Glomerular endothelial cell (primary cell): Measurements from ENCODE around the gene ABI1. TPM values are rescaled to one million over a fixed set of nuclear protein-coding genes. Genes with fewer than 3 reads are reported as not detected.
"Not testable (repeated sequence)": the region's sequence is repeated elsewhere in the genome, so short reads cannot be mapped to it uniquely, and the experiment has no call there.

ENCODE experiments used
- DNase-seq: peaks from one replicate; pipeline ENCODE4 v3.0.0-alpha.2; 2011; ENCODE audit warnings: low read depth, low spot score; ENCODE audit errors: extremely low read depth
- total RNA-seq: library from RNA; depleted of rRNA; stranded (reverse); fragments of >200 nt; gene quantifications from 2 replicates; pipeline ENCODE4 v1.2.3, GENCODE V29; 2015

Gene ABI1
- 50.5 and 59.9 TPM in 2 replicates for total RNA-seq

DNA sequence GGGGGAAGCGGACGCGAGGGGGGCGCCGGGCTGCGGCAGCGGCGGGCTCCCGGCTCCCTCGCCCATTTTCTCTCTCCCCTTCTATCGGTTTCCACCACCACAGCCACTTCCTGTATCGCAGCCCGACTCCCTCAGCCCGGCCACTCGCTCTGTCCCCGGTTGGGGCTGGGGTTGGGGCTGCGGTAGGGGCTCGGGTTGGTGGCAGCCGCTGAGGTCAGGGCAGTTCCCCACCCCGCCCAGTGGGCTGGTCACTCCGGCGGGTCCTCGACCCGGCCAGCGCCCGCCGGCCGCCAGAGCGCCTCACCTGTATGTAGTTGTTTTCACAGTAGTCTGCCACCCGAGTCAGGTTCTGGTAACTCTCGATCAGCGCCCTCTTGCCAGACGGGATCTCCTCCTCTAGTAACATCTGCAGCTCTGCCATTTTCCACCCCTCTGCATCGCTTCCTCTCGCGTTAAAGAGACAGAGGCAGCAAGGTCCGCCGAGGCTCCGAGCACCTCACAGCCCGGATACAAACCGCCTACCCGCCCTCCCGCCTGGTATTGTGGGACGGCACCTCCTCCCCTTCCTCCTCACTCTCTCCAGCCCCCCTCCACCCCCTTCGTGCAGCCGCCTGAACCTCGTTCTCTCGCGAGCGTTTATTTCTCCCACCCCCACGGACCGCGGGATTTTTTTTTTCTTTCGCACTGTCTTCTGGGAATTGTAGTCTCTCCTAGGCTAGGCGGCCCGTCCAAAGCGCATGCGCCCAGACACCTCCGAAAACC, at the start of gene ABI1:
ABI1 (minus strand) TSS at position 516 of the 762 bp plus-strand sequence; CDS start at position 421, 95 bp downstream.
- peak; percentile 94 for DNase-seq

DNA sequence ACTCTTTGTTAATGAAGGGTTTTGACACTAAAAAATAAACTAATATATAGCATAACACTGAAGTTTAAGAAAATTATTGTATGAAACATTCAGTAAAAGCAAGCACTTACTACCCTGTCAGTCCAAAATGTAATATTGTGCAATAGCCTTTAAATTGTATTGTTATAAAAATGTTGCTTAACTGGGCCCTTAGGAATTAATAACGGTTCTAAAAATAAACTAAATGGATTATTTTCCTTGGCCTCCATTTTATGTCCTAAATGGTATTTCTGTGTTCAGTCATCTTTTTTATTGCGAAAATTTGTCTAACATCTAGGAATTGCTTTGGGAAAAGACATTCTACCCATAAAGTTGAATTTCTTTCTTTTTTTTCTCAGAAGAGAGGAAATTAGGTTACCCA, 49.0 kb upstream of the ABI1 start:
- DNase-seq = no peak

DNA sequence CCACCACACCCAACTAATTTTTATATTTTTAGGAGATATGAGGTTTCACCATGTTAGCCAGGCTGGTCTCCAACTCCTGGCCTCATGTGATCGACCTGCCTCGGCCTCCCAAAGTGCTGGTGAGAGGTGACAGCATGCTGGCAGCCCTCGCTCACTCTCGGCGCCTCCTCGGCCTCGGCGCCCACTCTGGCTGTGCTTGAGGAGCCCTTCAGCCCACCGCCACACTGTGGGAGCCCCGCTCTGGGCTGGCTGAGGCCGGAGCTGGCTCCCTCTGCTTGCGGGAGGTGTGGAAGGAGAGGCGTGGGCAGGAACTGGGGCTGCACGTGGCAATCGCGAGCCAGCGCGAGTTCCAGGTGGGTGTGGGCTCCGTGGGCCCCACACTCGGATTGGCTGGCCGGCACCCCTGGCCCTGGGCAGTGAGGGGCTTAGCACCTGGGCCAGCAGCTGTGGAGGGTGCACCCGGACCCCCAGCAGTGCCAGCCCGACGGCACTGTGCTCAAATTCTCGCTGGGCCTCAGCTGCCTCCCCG, 44.6 kb upstream of the ABI1 start:
- not testable (repeated sequence) for DNase-seq

DNA sequence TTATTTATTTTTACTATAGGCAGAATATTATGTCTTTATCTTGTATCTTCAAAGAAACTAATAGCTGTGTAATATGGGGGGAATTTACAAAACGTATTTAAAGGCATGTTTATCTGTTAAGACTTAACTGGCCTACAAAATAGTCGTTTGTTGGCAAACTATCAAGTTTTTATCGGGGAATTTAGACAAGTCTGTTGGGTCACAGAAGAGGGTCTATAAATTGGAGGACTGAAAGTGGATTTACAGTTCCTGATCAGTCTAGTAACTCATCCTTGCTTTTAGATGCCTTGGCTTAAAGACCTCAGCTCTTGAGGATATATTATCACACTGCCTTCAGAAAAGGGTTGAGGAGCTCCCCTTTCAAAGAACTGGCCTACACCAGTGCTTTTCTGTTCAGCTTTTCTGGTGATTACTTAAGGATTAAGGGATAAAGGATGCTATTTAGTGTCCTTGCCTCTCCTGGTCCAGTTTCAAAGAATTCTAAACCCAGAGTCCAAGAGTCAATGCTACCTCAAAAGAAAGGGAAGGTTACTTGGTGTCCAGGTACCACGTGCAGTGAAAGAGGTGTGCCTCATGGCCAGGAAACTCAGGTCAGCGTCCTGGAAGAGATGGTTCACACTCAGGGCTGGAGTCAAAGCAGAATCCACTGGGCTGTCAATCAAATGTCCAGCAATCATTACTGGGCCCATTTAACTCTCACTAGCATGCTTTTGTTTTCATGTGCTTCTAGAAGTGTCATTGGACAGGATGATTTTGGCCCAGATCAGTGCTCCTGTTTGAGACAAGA, 42.9 kb upstream of the ABI1 start:
- DNase-seq = no peak

DNA sequence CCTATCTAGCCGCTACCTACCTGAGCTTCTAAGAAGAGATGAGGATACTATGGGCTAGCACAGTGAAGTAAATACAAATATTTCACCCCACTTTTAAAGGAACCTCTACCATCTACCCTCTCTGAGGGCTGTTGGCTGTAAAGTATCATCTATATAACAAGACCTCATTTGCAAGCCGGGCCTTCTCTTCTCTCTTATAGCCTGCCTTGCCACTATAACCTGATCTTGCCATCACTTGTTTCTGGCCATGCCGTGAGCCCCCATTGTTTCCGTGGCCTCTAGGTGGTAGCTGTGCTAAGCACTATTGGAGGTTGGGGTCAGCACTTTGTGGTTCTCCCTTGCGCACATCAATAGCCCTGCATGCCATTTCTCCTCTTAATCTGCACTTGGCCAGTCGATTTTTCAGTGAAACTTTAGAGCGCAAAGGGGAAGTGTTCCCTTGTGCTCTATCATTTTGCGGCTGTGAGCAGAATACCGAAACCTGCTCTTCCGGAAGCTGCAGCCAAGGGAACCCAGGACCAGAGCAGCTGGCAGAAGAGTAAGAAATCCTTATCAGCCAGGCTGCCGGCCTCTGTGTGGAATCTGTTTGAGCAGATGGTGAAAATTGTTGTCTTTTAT, 31.7 kb upstream of the ABI1 start:
- DNase-seq = not testable (repeated sequence)

DNA sequence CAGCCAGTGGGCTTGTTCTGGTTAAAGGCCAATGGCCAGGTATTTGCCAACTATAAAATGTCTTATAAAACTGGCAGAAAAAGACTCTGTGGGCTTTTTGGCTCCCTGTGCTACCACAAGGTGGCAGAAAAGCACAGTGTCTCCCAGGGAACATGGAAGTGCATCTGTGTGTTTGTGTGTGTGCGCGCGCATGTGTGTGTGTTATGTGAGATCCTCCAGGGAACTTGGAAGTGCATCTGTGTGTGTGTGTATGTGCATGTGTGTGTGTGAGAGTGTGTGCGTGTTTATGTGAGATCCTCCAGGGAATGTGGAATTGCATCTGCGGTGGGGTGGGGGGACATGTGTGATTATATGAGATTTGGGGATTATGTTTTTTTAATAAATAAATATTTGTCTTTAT, 30.2 kb upstream of the ABI1 start:
- DNase-seq = peak; percentile 34

DNA sequence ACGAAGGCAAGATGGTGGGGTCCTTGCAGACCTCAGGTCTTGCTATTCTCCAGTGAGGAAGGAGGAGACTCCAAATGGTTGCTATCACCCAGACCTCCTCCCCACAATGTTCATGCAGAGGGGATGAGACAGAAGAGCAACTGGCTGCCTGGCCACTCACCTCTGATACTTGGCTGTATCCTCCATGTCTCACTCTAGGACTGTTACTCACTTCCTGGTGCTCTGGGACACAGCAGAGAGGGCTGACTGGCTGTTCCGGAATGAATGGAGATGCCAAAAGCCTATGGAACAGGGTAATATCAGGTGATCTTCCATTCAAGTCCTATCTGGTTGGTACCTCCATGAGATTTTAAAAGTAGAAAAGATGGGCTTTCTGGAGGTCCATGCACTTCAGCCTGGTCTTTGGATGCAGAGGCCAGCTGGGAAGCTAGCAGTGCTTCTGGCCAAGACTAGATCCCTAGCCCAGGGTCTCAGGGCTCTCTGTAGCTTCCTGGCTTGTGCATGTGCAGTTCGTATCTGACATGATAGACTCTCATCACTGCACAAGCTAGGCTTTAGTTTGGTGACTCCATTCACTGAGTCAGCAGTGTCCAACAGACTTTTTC, 27.0 kb upstream of the ABI1 start:
- DNase-seq = no peak

DNA sequence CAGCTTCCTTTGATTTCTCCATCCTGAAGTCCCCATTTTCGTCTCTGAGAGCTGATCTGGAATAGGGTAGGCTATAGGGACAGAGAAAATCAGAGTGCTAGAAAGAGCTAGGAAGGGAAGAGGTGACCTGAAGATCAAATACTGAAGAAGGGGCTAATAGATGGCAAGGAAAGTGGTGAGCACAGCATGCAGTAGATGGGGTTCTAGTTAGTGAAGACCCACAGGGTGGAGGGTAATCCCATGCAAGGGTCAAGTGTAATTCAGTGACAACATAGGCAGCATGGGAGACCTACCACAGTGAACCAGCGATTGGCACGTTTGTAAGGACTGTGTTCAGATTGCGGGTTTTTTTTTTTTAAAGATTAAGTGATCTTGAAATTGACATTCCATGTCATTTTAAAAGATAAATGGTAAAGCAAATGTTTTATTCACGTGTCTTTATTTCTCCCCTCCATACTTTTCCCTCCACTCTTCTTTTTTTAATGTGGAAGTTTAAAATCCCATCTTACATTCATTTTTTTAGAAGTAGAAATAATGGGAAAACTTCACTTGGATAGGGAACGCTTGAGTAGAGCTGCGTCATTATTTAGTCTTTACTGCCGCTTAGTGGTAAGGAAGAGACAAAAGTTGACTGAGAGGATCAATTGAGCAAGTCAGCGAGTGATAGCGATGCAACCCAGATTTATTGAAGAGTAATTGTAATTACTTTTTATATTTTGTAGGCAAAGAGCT, 21.0 kb upstream of the ABI1 start:
- peak; percentile 45 for DNase-seq

DNA sequence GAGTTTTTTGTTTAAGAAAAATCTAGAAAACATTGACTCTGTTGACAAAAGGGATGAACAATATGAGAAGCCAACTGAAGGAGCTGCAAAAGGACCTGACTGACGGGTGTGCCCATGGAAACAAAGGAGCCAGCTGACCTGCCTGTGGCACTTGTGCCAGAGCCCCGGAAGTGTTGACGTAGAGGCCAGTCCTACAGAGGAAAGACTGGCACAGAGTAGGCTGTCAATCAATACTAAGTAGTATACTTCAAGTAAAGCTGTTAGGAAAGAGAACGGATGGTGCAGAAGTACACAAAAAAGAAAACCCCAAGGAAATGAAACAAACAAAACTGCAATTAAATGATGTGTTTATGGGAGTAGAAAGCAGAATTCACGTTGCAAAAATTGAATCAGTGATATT, 19.0 kb upstream of the ABI1 start:
- DNase-seq = no peak

DNA sequence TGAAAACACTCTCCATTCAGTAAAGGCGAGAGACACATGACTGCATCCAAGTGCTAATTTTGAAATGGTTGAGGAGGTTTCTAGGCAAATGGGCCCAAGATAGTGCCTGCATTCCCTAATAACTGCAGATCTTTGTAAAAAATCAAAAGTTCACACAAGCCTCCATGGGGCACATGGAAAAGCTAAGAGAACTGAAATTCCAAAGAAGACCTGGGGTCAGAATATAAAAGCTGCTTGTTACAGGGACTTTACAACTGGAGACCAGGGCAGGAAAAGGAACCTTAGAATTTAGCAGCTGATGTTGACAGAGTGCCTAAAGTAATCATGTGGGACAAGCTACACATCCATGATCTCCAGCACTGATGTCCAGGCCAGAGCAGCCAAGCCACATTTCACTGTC, 10.0 kb upstream of the ABI1 start:
- DNase-seq = no peak

DNA sequence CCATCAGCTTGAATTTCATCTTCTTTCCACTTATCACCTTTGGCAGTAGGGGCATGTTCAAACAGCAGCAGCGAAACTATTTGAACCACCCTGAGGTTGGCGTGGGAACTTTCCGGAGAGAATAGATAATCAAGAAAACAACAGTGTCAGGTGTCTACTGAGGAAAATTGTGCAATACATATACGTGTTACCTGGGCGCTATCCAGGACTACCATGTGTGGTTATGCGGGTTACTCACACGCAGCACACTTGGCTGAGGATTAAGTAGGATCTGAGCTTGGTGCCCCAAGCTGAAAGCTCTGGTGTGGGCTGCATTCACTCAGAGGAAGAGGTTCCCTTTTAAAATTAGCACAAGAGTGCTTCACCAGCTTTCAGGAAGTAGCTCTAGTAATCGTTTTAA, 8.8 kb upstream of the ABI1 start:
- no peak for DNase-seq

DNA sequence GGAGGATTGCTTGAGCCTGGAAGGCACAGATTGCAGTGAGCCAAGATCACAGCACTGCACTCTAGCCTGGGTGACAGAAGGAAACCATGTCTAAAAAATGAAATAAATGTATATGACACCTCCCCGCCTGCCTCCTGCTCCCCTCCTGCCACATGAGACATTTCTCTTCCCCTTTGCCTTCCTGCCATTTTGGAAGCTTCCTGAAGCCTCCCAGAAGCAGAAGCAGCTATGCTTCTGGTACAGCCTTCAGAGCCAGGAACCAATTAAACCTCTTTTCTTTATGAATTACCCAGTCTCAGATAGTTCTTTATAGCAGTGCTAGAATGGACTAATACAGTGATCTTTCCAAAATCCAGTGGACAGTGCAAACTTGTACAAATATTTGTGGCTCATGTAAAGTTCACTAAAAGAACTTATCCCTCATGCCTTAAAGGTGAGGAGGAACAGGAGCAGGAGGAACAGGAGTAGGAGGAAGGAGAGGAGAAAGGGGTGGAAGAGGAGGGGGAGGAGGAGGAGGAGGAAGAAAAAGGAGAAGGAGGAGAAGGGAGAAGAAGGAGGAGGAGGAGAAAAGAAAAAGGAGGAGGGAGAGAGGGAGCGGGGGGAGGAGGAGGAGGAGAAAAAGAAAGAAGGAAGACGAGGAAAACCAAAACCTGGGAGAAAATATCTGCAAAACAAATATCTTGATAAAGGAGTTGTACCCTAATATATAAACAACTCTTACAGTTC, 2.8 kb upstream of the ABI1 start:
- DNase-seq = no peak

DNA sequence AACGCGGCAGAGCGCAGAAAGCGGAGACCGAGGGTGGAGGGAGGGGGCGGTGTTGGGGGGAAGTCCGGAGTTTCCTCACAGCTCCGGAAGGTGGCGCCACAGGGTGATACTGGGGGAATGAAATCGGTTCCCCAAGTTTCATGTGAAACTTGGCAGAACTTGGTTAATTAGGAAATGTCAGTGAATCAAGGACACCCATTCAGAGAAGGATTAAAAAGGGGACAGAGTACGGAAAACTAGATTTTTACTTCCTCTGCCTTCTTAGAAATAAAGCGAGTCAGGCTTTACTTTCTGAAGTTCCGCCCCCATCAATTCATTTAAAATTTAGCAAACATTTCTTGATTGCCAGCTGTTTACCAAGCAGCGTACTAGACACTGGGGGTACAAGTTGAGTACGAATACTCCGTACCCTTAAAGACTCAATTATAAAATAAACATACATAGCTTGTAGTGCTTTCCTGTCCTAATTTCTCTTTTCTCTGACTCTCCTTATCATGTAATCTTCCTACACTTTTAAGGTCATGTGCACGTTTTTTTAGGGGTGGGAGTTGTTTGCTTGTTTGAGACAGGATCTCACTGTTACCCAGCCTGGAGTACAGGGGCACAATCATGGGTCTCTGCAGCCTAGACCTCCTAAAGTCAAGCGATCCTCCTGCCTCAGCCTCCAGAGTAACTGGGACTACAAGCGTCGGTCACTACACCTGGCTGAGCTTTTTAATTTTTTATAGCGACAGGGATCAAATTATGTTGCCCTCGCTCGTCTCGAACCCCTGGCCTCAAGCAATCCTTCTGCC, 644 bp upstream of the ABI1 start:
- no peak for DNase-seq

DNA sequence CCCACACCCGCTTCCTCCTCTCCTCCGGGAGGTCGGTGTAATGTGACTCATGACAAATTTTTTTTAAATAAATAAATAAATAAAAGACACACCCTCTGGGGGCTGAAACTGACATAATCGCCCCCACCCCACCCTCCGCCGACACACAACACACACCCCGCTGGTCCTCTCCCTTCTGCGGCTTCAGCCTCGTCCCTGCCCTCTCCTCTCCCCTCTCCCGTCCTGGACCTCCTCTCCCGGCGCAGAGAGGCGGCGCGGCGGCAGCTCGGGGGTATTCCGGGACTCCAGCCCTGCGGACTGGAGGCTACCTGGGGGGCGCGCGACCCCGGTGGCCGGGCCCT, 686 bp downstream of the ABI1 start:
- DNase-seq = no peak

DNA sequence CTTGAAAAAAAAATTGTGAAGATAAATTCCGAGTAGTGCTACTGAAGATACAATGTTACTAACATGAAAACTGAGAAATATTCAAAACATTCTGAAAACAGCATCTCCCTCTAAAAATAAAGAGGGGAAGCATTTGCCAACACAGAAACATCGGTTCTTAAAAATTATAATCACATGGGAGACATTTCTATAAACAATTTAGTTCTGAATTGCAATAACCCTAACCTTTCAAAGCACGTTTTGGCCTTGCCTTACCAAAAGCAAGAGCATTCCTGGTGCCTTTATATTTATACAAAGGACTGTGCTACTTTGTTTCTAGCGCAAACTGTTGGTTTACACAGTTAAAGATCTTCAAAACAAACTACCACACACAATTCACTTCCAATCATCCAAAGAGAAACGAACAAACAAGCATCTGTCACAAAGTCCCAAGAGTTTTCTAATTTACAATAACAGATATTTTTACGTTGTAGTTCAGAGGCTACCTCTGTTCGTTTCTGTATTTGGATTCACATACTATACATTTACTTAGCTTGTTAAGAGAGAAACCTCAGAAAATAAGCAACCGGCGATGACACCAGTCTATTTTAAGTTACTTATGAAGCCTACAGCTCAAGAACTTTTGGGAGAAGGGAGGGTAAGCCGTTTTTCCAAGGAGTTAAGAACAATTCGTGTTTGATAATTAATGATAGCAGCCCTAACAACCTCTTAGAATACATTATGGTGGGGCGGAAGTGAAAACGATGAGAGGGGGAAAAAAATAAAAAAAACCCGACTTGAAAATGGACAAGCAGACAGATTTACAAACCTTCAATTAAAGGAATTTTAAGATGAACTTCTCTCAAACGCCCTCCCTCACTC, 1.3 kb downstream of the ABI1 start:
- no peak for DNase-seq

DNA sequence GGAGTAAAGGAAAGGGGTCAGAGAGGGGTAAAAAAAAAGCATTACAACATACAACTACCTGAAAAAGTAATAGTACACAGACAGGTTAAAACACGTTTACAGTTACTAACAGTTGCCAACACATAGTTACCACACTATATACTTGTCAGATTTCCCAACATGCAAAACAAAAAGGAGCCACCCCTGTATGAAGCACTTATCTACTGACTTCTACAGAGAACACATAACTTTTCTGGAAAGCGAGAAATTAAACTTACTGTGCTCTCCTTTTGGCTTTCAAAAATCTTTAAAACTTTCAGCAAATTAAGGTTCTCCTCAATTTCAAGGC, 2.1 kb downstream of the ABI1 start:
- DNase-seq = no peak

DNA sequence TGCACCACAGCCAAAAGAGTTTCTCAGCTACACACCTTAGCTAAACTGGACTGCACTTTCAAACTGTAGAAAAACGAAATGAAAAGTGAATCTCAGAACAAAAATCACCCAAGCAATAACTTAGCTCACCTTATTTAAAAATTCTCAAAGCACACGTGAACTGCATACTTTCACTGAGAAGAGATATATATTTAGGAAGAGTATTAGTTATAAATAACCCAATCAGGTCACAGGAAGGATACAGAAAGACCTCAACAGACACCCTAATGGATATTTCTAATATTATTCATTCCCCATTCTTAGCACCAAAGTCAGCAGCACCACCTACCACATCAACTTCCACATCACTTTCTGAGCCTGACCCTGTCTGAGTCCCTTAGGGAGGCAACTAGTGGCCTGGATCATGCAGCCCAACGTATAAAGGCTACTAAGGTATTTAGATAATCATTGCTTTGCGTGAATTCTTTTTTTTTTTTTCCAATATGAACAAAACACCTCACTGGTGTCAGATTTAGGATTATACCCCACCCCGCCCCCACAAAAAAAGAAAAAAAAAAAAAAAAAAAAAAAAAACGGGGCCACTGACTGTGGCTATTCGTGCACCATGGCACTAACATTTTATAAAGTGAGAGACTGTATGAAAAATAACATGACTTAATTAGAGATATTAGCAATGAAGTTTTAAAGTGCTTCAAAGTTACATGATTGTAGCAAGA, 2.6 kb downstream of the ABI1 start:
- DNase-seq = no peak

DNA sequence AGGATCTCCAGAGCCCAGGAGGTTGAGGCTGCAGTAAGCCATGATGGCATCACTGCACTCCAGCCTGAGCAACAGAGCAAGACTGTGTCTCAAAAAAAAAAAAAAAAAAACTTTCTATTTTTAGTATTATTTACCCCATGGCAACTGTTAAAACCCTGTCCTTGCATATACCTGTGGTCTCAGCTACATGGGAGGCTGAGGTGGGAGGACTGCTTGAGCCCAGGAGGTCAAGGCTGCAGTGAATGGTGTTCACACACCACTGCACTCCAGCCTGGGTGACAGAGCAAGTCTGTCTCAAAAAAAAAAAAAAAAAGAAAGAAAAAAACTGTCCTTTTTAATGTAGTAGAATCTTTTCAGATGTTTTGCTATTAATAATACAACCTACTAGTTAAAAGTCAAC, 3.2 kb downstream of the ABI1 start:
- DNase-seq = not testable (repeated sequence)
